Measurements from ENCODE around the gene MAGEF1.

GRCh38 chr3:184691397-184692231 is 20.2 kb downstream of the MAGEF1 start:
- no peak for TF ChIP-seq SIN3A (IDR thresholded peaks at IDR 0.05; ENCODE audit: borderline replicate concordance, insufficient read depth, low read length)
- no peak for TF ChIP-seq REST (IDR thresholded peaks at IDR 0.05; ENCODE audit: insufficient read depth in 1 of 2, low read depth in 2 of 2, low read length in 2 of 2)
- TF ChIP-seq POLR2AphosphoS5 (IDR thresholded peaks at IDR 0.05; ENCODE audit: low read depth, low read length), result no peak
- no peak for TF ChIP-seq TAF1 (IDR thresholded peaks at IDR 0.05; ENCODE audit: borderline replicate concordance, insufficient read depth, low read length)
